GM12878 (cell line): ENCODE data around the gene AMPD2. TPM values are rescaled to one million over a fixed set of nuclear protein-coding genes. Genes with fewer than 3 reads are reported as not detected.
"Not testable (repeated sequence)": the region's sequence is repeated elsewhere in the genome, so short reads cannot be mapped to it uniquely, and the experiment has no call there.

Experiments used
- ATAC-seq: fragments of 200-7000 bp; cut with Tn5 transposase; 3 replicates; pipeline ENCODE4 v1.9.1; 2020; ENCODE audit warnings: mild to moderate bottlenecking, moderate library complexity
- BruUV-seq: library from RNA; stranded (reverse); fragments of 400-500 nt; replicated peaks from 2 replicates; lab custom pipeline; 2021; lab: Mats Ljungman, UMichigan
- CTCF ChIA-PET: fragments of 300-600 bp; sonication (Branson Sonifier 250); formaldehyde crosslinking; extraction: SDS; loops from one replicate; lab custom pipeline; 2021; ENCODE audit warnings: inconsistent platforms; lab: Yijun Ruan, JAX
- POLR2A ChIA-PET: fragments of 350-600 bp; formaldehyde crosslinking; extraction: SDS; loops from one replicate; lab custom pipeline; 2021; ENCODE audit warnings: inconsistent platforms; lab: Charles Lee
- RAD21 ChIA-PET: fragments of 300-600 bp; sonication (Branson Sonifier 250); formaldehyde crosslinking; loops from one replicate; lab custom pipeline; 2023; ENCODE audit warnings: antibody characterized with exemption; ENCODE audit not compliant: unreplicated experiment; lab: Charles Lee
- SMC1A ChIA-PET: fragments of 300-600 bp; sonication (Branson Sonifier 250); formaldehyde crosslinking; loops from one replicate; lab custom pipeline; 2023; ENCODE audit not compliant: unreplicated experiment, uncharacterized antibody; lab: Charles Lee
- DNase-seq: peaks from one replicate; pipeline ENCODE4 v3.0.0-alpha.2; 2011; ENCODE audit warnings: low read depth, low spot score
- FAIRE-seq: peaks from 3 replicates; lab custom pipeline; 2011; peaks lifted over from hg19 to GRCh38; lab: Jason Lieb, UNC
- H2AFZ ChIP-seq: 2 replicates; pipeline ENCODE4 v1.6.0; 2011; ENCODE audit warnings: low read depth, low read length, control low read depth; ENCODE audit not compliant: control insufficient read depth
- H3K27ac ChIP-seq: 2 replicates; pipeline ENCODE4 v1.5.1; 2011; ENCODE audit warnings: control low read depth; ENCODE audit not compliant: control insufficient read depth, insufficient read depth
- H3K27me3 ChIP-seq, 2 experiments: replicated peaks in 1 of 2; 2 replicates each; pipeline versions ENCODE4 v1.6.0 to v1.6.1; 2011; ENCODE audit warnings: low read length in 1 of 2; ENCODE audit not compliant: control insufficient read depth in 2 of 2, insufficient read depth in 2 of 2
- H3K36me3 ChIP-seq, 2 experiments: 2 replicates each; pipeline ENCODE4 v1.5.1; 2011; ENCODE audit warnings: low read length in 1 of 2; ENCODE audit not compliant: control insufficient read depth in 2 of 2, insufficient read depth in 2 of 2
- H3K4me1 ChIP-seq: 2 replicates; pipeline ENCODE4 v1.6.1; 2011; ENCODE audit warnings: mild to moderate bottlenecking, low read length, moderate library complexity, mixed read lengths; ENCODE audit not compliant: control insufficient read depth, insufficient read depth
- H3K4me2 ChIP-seq: 2 replicates; pipeline ENCODE4 v1.6.0; 2011; ENCODE audit warnings: control low read depth; ENCODE audit not compliant: control insufficient read depth, insufficient read depth
- H3K4me3 ChIP-seq: fragments of 200-600 bp; sonication (generic); 2 replicates; pipeline ENCODE4 v1.5.1; 2016
- H3K79me2 ChIP-seq: 2 replicates; pipeline ENCODE4 v1.6.0; 2011; ENCODE audit warnings: low read length; ENCODE audit not compliant: control insufficient read depth, insufficient read depth
- H3K9ac ChIP-seq: 2 replicates; pipeline ENCODE4 v1.8.0; 2011; ENCODE audit warnings: low read length, control low read depth, mixed read lengths; ENCODE audit not compliant: control insufficient read depth, insufficient read depth
- H3K9me3 ChIP-seq: replicated peaks from 3 replicates; pipeline ENCODE4 v1.5.1; 2011; ENCODE audit warnings: mild to moderate bottlenecking, low read length; ENCODE audit not compliant: control insufficient read depth, insufficient read depth
- H4K20me1 ChIP-seq: 2 replicates; pipeline ENCODE4 v1.6.0; 2011; ENCODE audit not compliant: control insufficient read depth, insufficient read depth
- WGBS: methylation state at CpG from one replicate; pipeline ENCODE4 v1.1.6; 2016; ENCODE audit warnings: low lambda C conversion rate; ENCODE audit not compliant: insufficient replicate concordance, insufficient coverage; ENCODE audit errors: missing lambda C conversion rate; 5-methylcytosine and 5-hydroxymethylcytosine counted together
- in situ Hi-C: fragments of 300-500 bp; cut with MboI; formaldehyde crosslinking; loops from 9 replicates; pipeline ENCODE4 v1.14.3; 2018; ENCODE audit warnings: mixed read lengths
- intact Hi-C: fragments of 100-400 bp; cut with micrococcal nuclease; formaldehyde crosslinking; loops from one replicate; pipeline ENCODE4 v1.14.2; 2022; ENCODE audit not compliant: unreplicated experiment
- microRNA counts: library from miRNA; unstranded; fragments of <30 nt; microRNA quantifications from one replicate; lab custom pipeline; 2016
- polyA plus RNA-seq, 11 experiments: library from polyadenylated mRNA; depleted of rRNA in 4 of 11; unstranded in 6 of 11; stranded (reverse) in 5 of 11; fragments of >200 nt; fragmentation: Nextera tagmentation in 4 of 11; fragmentation: Illumina TruSeq in 1 of 11; extraction: Ambion mirVana in 4 of 11; extraction: Trizol in 1 of 11; gene quantifications; 1 replicate in 1 of 11; 2 replicates in 10 of 11; pipeline versions ENCODE4 v1.2.1 to v1.2.3, GENCODE V29; 2011 to 2016; ENCODE audit warnings: inconsistent platforms in 2 of 11, missing spikeins in 2 of 11, low read depth in 1 of 11
- small RNA-seq: library from RNA; depleted of rRNA; stranded (forward); fragments of <200 nt; gene quantifications from one replicate; pipeline ENCODE3, GENCODE V24; 2014
- total RNA-seq, 4 experiments: library from RNA; depleted of rRNA in 3 of 4; stranded (reverse); fragments of >200 nt in 3 of 4; fragmentation: Illumina TruSeq in 1 of 4; extraction: Trizol in 1 of 4; gene quantifications; 2 replicates each; pipeline versions ENCODE4 v1.2.1 to v1.2.3, GENCODE V29; 2013 to 2021

The AMPD2 gene
- total and polyA plus RNA-seq, 10 of the 15 experiments (the other 5 are each of a cell fraction or from before 2014, with no cell fraction given) = 2.0 to 75.9 (median 31.3) TPM

- H3K4me1 ChIP-seq, H4K20me1 ChIP-seq, H3K27ac ChIP-seq, H3K27me3 ChIP-seq, H3K4me2 ChIP-seq, SMC1A ChIA-PET, BruUV-seq, FAIRE-seq, H3K36me3 ChIP-seq, H3K9ac ChIP-seq, H3K9me3 ChIP-seq, RAD21 ChIA-PET, ATAC-seq, H3K4me3 ChIP-seq, POLR2A ChIA-PET, intact Hi-C loops, H2AFZ ChIP-seq, DNase-seq, H3K79me2 ChIP-seq, in situ Hi-C loops: not testable (repeated sequence)
- CTCF ChIA-PET = interaction anchor here (0.6 kb wide), 1 partner anchor 39 kb away, joined by 3 read pairs; no protein-coding TSS in a partner anchor
- WGBS = 50% methylated on average over 2 of the region's 2 CpGs
These were observed 59.0 kb downstream of the AMPD2 start for GRCh38 chr1:109678637-109679036.

MicroRNAs within 50 kb of the gene (microRNA counts, 767-probe panel; counts per million panel counts)
- microRNA hsa-miR-197-3p (lab: Ali Mortazavi, UCI) = 2,913 counts per million, percentile 87 among the panel's probes with 10 or more counts

Small RNAs within 50 kb of the gene (small RNA-seq; reads per million reads assigned to genes)
- not detected for gene RNU6V

Other genes starting within 250 kb of the AMPD2 start
Only the 7 nearest of the 15 such genes appear.
- 0.44 TPM in 1 of 2 replicates, not detected in the other for gene GPR61, start 80.0 kb upstream of the AMPD2 start, total RNA-seq (2014; rRNA removed)
- 0.31 and 0.32 TPM in 2 replicates for gene GPR61, start 80.0 kb upstream of the AMPD2 start, total RNA-seq (2014; rRNA removed; fragmentation: Illumina TruSeq; extraction: Trizol)
- 0.38 TPM in 1 of 2 replicates, not detected in the other for gene GPR61, start 80.0 kb upstream of the AMPD2 start, total RNA-seq (2021)
- gene GPR61, start 80.0 kb upstream of the AMPD2 start, polyA plus RNA-seq (2011; rRNA removed) = 0.23 and 0.53 TPM in 2 replicates
- 0.21 TPM in 1 of 2 replicates, not detected in the other for gene GPR61, start 80.0 kb upstream of the AMPD2 start, polyA plus RNA-seq (2014; fragmentation: Illumina TruSeq; extraction: Trizol)
- gene GPR61, start 80.0 kb upstream of the AMPD2 start, polyA plus RNA-seq (2014; fragmentation: Nextera tagmentation; extraction: Ambion mirVana) = 1 to 10 TPM in 1 of 2 experiments, under 1 TPM in 1; 0.19 to 1.1 TPM
- not detected in 2 replicates for gene GPR61, start 80.0 kb upstream of the AMPD2 start, polyA plus RNA-seq (2014; rRNA removed)
- under 1 TPM; 0.47 to 0.84 TPM for gene GPR61, start 80.0 kb upstream of the AMPD2 start, polyA plus RNA-seq (2016; fragmentation: Nextera tagmentation; extraction: Ambion mirVana)
- 8.0 and 9.9 TPM in 2 replicates for gene GNAI3, start 71.2 kb upstream of the AMPD2 start, total RNA-seq (2014; rRNA removed)
- gene GNAI3, start 71.2 kb upstream of the AMPD2 start, total RNA-seq (2014; rRNA removed; fragmentation: Illumina TruSeq; extraction: Trizol) = 9.7 and 9.8 TPM in 2 replicates
- 7.3 and 7.7 TPM in 2 replicates for gene GNAI3, start 71.2 kb upstream of the AMPD2 start, total RNA-seq (2021)
- gene GNAI3, start 71.2 kb upstream of the AMPD2 start, polyA plus RNA-seq (2011; rRNA removed) = 9.4 and 15.3 TPM in 2 replicates
- 7.9 and 9.6 TPM in 2 replicates for gene GNAI3, start 71.2 kb upstream of the AMPD2 start, polyA plus RNA-seq (2014; fragmentation: Illumina TruSeq; extraction: Trizol)
- 1 to 10 TPM; 6.2 TPM for gene GNAI3, start 71.2 kb upstream of the AMPD2 start, polyA plus RNA-seq (2014; fragmentation: Nextera tagmentation; extraction: Ambion mirVana)
- gene GNAI3, start 71.2 kb upstream of the AMPD2 start, polyA plus RNA-seq (2014; rRNA removed) = 4.7 and 5.9 TPM in 2 replicates
- gene GNAI3, start 71.2 kb upstream of the AMPD2 start, polyA plus RNA-seq (2016; fragmentation: Nextera tagmentation; extraction: Ambion mirVana) = 10 to 100 TPM; 12.0 to 13.8 TPM
- 0.23 and 0.38 TPM in 2 replicates for gene GNAT2, start 221 bp upstream of the AMPD2 start, total RNA-seq (2014; rRNA removed)
- gene GNAT2, start 221 bp upstream of the AMPD2 start, total RNA-seq (2014; rRNA removed; fragmentation: Illumina TruSeq; extraction: Trizol) = 0.31 and 0.69 TPM in 2 replicates
- 0.85 and 0.92 TPM in 2 replicates for gene GNAT2, start 221 bp upstream of the AMPD2 start, total RNA-seq (2021)
- gene GNAT2, start 221 bp upstream of the AMPD2 start, polyA plus RNA-seq (2011; rRNA removed) = 0.30 and 0.54 TPM in 2 replicates
- gene GNAT2, start 221 bp upstream of the AMPD2 start, polyA plus RNA-seq (2014; fragmentation: Illumina TruSeq; extraction: Trizol) = 0.26 and 0.59 TPM in 2 replicates
- under 1 TPM; 0.08 to 0.77 TPM for gene GNAT2, start 221 bp upstream of the AMPD2 start, polyA plus RNA-seq (2014; fragmentation: Nextera tagmentation; extraction: Ambion mirVana)
- gene GNAT2, start 221 bp upstream of the AMPD2 start, polyA plus RNA-seq (2014; rRNA removed) = 0.28 and 0.36 TPM in 2 replicates
- 1 to 10 TPM in 1 of 2 experiments, under 1 TPM in 1; 0.46 to 1.3 TPM for gene GNAT2, start 221 bp upstream of the AMPD2 start, polyA plus RNA-seq (2016; fragmentation: Nextera tagmentation; extraction: Ambion mirVana)
- 14.3 and 15.1 TPM in 2 replicates for gene GSTM4, start 36.3 kb downstream of the AMPD2 start, total RNA-seq (2014; rRNA removed)
- gene GSTM4, start 36.3 kb downstream of the AMPD2 start, total RNA-seq (2014; rRNA removed; fragmentation: Illumina TruSeq; extraction: Trizol) = 13.6 and 14.5 TPM in 2 replicates
- gene GSTM4, start 36.3 kb downstream of the AMPD2 start, total RNA-seq (2021) = 20.4 and 21.4 TPM in 2 replicates
- gene GSTM4, start 36.3 kb downstream of the AMPD2 start, polyA plus RNA-seq (2011; rRNA removed) = 23.0 and 37.2 TPM in 2 replicates
- 25.8 and 31.7 TPM in 2 replicates for gene GSTM4, start 36.3 kb downstream of the AMPD2 start, polyA plus RNA-seq (2014; fragmentation: Illumina TruSeq; extraction: Trizol)
- 10 to 100 TPM; 16.9 to 17.0 TPM for gene GSTM4, start 36.3 kb downstream of the AMPD2 start, polyA plus RNA-seq (2014; fragmentation: Nextera tagmentation; extraction: Ambion mirVana)
- gene GSTM4, start 36.3 kb downstream of the AMPD2 start, polyA plus RNA-seq (2014; rRNA removed) = 25.3 and 26.8 TPM in 2 replicates
- gene GSTM4, start 36.3 kb downstream of the AMPD2 start, polyA plus RNA-seq (2016; fragmentation: Nextera tagmentation; extraction: Ambion mirVana) = 10 to 100 TPM; 25.6 to 27.7 TPM
- 10.5 and 11.4 TPM in 2 replicates for gene GSTM2, start 48.2 kb downstream of the AMPD2 start, total RNA-seq (2014; rRNA removed)
- 9.9 and 13.5 TPM in 2 replicates for gene GSTM2, start 48.2 kb downstream of the AMPD2 start, total RNA-seq (2014; rRNA removed; fragmentation: Illumina TruSeq; extraction: Trizol)
- gene GSTM2, start 48.2 kb downstream of the AMPD2 start, total RNA-seq (2021) = 21.6 and 23.3 TPM in 2 replicates
- gene GSTM2, start 48.2 kb downstream of the AMPD2 start, polyA plus RNA-seq (2011; rRNA removed) = 4.8 and 8.3 TPM in 2 replicates
- gene GSTM2, start 48.2 kb downstream of the AMPD2 start, polyA plus RNA-seq (2014; fragmentation: Illumina TruSeq; extraction: Trizol) = 31.8 and 32.0 TPM in 2 replicates
- gene GSTM2, start 48.2 kb downstream of the AMPD2 start, polyA plus RNA-seq (2014; fragmentation: Nextera tagmentation; extraction: Ambion mirVana) = 10 to 100 TPM; 29.6 to 30.4 TPM
- gene GSTM2, start 48.2 kb downstream of the AMPD2 start, polyA plus RNA-seq (2014; rRNA removed) = 28.1 and 32.3 TPM in 2 replicates
- 10 to 100 TPM; 12.7 to 17.1 TPM for gene GSTM2, start 48.2 kb downstream of the AMPD2 start, polyA plus RNA-seq (2016; fragmentation: Nextera tagmentation; extraction: Ambion mirVana)
- 16.0 and 16.6 TPM in 2 replicates for gene GSTM1, start 68.0 kb downstream of the AMPD2 start, total RNA-seq (2014; rRNA removed)
- gene GSTM1, start 68.0 kb downstream of the AMPD2 start, total RNA-seq (2014; rRNA removed; fragmentation: Illumina TruSeq; extraction: Trizol) = 21.3 and 21.4 TPM in 2 replicates
- 32.4 and 33.5 TPM in 2 replicates for gene GSTM1, start 68.0 kb downstream of the AMPD2 start, total RNA-seq (2021)
- gene GSTM1, start 68.0 kb downstream of the AMPD2 start, polyA plus RNA-seq (2011; rRNA removed) = 21.0 and 38.6 TPM in 2 replicates
- 40.9 and 60.1 TPM in 2 replicates for gene GSTM1, start 68.0 kb downstream of the AMPD2 start, polyA plus RNA-seq (2014; fragmentation: Illumina TruSeq; extraction: Trizol)
- gene GSTM1, start 68.0 kb downstream of the AMPD2 start, polyA plus RNA-seq (2014; fragmentation: Nextera tagmentation; extraction: Ambion mirVana) = 10 to 100 TPM; 66.7 to 75.6 TPM
- gene GSTM1, start 68.0 kb downstream of the AMPD2 start, polyA plus RNA-seq (2014; rRNA removed) = 36.6 and 39.1 TPM in 2 replicates
- gene GSTM1, start 68.0 kb downstream of the AMPD2 start, polyA plus RNA-seq (2016; fragmentation: Nextera tagmentation; extraction: Ambion mirVana) = 10 to 100 TPM; 54.1 to 56.6 TPM
- 0.28 TPM in 1 of 2 replicates, not detected in the other for gene GSTM5, start 92.4 kb downstream of the AMPD2 start, total RNA-seq (2014; rRNA removed)
- gene GSTM5, start 92.4 kb downstream of the AMPD2 start, total RNA-seq (2014; rRNA removed; fragmentation: Illumina TruSeq; extraction: Trizol) = 0.13 and 0.18 TPM in 2 replicates
- 0.26 and 0.40 TPM in 2 replicates for gene GSTM5, start 92.4 kb downstream of the AMPD2 start, total RNA-seq (2021)
- 0.10 and 0.23 TPM in 2 replicates for gene GSTM5, start 92.4 kb downstream of the AMPD2 start, polyA plus RNA-seq (2011; rRNA removed)
- gene GSTM5, start 92.4 kb downstream of the AMPD2 start, polyA plus RNA-seq (2014; fragmentation: Illumina TruSeq; extraction: Trizol) = 0.34 and 0.92 TPM in 2 replicates
- gene GSTM5, start 92.4 kb downstream of the AMPD2 start, polyA plus RNA-seq (2014; fragmentation: Nextera tagmentation; extraction: Ambion mirVana) = under 1 TPM; 0.24 to 0.32 TPM
- gene GSTM5, start 92.4 kb downstream of the AMPD2 start, polyA plus RNA-seq (2014; rRNA removed) = 0.19 and 0.27 TPM in 2 replicates
- gene GSTM5, start 92.4 kb downstream of the AMPD2 start, polyA plus RNA-seq (2016; fragmentation: Nextera tagmentation; extraction: Ambion mirVana) = under 1 TPM in 1 of 2 experiments, not detected in 1; 0.37 TPM